HG03097 (cell line): ENCODE data around the gene MTA3.
A peak's percentile ranks its signal among the peaks of the same experiment; 100 is the strongest.

Experiments
- ATAC-seq: cut with Tn5 transposase; IDR thresholded peaks from one replicate; pipeline ENCODE4 v1.9.1; 2021; ENCODE audit not compliant: unreplicated experiment, low FRiP score

MTA3 gene

DNA sequence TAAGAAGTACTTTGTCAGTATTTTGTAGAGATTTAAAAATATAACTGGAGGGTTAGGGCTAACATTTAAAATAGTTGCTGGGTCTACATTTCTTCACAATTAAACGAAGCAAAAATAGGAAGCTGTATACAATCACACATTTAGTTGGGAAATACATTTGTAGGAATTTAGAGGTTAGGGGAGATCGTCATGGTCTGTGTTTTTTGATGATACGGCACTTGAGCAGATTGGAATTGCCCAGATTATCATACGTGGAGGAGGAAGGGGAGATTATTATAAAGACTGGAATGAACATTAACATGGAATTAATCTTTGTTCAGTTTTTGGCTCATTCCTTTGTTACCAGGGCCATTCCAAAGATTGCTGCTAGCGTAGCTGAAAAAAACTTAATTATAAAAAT is 84.6 kb downstream of the MTA3 start:
- ATAC-seq, result no peak

DNA sequence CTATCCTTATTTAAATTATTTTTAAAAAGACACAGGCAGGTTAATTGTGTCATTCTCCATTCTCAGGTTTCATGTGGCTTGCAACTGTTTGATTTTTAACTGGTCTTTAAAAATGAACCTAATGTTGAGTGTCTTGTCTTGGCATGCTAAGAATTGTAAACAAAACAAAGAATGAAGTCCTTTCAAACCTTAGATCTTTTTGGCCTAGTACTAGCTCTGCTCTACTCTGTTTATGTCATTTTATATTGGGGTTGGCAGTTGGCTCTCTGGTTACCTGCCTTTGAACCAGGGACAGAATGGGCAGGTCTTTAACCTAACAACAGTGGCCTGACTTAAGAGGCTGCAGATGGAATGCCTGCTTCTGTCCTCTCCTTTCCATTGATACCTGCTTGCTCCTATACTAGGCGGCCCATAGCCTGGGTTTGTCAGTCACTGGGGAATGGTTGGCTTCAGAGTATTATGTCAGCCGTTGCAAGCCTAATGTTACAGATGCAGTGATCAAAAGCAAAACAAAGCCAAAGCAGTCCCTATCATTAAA is 85.5 kb downstream of the MTA3 start:
- ATAC-seq, result no peak

DNA sequence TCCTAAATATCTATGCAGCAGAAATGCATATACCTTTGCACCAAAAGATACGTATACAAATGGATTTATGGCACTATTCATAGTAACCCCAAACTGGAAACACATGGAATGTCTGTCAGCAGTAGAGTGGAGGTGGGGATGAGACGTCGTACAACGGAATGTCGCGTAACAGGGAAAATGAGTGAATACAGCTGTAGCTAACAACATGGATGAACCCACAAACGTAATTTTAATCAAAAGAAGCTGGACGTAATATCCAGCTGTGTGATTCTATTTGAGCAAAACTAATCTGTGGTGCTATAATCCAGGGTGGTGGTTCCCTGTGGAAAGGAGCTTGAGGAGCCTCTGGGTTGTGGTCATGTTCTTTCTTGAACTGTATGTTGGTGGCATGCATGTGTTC is 89.9 kb downstream of the MTA3 start:
- no peak for ATAC-seq

DNA sequence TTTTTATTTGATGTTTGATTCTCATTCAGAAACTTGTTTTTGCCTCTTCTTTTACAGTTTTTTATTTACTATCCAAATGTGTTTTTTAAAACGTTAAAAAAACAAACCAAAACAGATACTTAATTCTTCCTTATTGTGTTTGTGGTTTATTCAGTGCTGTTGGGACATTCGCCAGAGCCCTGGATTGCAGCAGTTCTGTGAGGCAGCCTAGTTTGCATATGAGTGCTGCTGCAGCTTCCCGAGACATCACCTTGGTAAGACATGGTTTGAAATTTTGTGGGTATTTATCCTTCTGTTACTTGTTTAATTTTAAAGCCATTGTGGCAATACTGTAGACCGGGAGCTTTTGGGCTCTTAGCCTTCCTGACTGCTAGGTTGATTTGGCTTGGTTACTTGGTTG is 91.2 kb downstream of the MTA3 start:
- ATAC-seq, result no peak

DNA sequence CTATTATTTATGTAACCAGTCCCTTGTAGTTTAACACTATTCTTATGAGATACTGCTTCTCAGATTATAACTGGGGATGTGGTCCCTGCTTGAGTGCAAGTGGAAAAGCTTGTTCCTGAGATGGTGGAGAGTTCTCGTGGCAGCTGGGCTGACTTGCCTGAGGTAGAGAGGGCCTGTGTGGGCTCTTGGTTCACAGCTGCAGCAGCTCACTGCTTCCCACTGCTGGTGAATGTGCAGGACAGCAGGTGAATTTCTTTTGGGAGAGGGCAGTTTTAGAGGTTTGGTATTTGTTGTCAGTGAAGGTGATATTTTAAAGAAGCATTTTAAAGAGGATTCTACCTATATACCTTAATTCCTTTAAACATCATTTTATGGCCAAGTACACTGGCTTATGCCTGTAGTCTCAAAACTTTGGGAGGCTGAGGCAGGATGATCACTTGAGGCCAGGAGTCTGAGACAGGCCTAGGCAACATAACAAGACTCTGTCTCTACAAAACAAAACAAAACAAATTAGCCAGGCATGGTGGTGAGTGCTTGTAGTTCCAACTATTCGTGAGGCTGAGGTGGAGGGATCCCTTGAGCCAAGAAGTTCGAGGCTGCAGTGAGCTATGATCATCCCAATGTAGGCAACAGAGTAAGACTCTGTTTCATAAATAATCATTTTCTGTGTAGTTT is 94.8 kb downstream of the MTA3 start:
- ATAC-seq, result peak; percentile 84

DNA sequence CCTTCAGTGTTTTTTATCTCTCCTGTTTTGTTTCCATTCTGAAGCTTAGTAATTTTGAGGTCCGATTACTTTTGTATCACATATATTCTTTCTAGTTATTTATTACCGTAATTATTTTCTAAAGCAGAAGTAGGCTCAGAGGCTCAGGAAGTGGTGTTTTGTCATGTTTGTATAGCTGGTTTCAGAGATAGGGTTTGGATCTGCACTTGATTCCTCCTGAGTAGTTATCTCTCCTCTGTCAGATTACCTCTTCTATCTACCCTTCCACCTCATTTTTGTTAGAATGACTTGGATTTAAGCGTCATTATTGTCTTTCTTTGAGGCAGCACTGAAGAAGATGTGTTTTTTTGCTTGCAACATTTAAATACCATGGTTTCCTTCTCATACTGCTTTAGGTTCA is 95.4 kb downstream of the MTA3 start:
- peak; percentile 56 for ATAC-seq

DNA sequence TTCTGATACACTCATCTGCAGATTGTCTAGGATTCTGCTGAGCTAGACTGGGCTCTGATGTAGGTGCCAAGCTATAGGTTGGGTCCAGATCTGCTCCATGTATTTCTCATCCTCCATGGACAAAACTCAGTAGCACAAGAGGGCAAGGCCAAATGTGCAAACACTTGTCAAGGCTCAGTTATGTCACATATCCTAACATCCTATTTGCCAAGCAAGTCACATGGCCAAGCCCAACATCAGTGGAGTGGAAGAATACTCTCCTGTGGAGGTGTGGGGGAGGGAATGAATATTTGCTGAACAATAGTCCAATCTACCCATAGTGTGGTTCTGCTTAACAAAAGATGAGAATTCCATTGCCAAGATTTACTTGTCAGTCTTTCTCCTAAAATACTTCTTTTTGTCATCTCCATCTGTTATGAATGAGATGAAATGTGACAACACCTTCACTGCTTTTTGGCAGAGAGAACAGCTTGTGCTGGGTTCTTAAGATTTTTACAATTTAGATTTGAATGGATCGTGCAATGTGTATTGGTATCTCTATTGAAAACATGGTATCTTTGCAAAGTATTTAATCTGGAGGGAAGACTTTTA is 105.7 kb downstream of the MTA3 start:
- no peak for ATAC-seq

DNA sequence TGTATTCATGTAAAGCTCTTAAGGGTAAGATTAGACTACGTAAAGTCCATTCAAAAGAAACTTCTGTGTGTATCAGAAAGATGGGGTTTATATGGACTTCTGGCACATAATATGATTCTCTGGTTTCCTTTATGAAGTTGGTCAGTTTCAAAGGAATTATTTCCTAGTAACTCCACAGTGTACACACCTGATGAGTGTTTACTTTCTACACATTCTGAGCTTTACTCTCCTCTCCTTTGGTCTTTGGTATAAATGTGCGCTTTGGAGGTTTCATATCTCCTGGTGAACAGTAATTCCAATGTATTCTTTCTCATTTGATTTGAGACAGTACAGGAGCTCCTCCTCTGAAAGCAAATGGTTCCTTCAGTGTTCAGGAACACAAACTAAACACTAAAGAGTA is 107.4 kb downstream of the MTA3 start:
- no peak for ATAC-seq

DNA sequence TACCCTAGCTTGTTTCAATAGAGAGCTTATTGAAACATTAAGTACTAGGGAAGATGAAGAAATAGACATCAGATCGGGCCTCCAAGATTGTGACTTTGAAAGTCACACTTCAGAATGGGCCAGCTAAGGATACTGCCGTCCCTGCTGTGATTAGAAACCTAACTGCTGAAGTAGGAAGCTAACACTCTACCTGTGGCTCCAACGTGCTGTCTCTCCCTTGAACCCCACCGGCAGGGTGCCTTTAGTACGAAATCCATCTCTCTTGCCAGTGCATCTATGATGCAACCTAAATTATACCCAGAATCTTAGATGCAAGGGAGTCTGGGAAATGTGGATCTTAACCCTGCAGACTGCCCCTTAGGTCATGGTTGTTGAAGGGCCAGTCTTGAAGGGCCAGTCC is 116.9 kb downstream of the MTA3 start:
- no peak for ATAC-seq

DNA sequence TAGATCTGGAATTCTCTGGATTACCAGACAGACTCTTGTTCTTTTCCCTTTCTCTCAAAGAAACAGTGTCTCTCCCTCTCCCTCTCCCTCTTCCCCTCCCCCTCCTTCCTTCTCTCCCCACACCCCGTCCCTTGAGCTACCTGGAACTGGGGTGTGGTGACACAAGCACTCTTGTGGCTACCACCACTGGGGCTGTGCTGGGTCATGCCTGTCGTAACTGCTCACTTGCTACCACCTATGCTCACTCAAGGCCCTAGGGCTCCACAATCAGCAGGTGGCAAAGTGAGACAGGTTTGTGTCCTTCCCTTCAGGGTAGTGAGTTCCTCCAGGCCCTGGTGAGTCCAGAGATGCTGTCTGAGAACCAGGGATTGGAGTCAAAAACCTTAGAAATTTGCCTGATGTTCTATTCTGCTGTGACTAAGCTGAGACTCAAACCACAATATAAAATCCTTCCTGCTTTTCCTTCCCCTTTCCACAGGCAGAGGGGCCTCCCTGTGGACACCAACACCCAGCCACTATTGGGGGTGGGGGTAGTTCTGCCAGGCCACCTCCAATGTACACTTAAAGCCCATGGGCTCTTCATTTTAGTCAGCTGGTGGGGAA is 124.7 kb downstream of the MTA3 start:
- no peak for ATAC-seq

DNA sequence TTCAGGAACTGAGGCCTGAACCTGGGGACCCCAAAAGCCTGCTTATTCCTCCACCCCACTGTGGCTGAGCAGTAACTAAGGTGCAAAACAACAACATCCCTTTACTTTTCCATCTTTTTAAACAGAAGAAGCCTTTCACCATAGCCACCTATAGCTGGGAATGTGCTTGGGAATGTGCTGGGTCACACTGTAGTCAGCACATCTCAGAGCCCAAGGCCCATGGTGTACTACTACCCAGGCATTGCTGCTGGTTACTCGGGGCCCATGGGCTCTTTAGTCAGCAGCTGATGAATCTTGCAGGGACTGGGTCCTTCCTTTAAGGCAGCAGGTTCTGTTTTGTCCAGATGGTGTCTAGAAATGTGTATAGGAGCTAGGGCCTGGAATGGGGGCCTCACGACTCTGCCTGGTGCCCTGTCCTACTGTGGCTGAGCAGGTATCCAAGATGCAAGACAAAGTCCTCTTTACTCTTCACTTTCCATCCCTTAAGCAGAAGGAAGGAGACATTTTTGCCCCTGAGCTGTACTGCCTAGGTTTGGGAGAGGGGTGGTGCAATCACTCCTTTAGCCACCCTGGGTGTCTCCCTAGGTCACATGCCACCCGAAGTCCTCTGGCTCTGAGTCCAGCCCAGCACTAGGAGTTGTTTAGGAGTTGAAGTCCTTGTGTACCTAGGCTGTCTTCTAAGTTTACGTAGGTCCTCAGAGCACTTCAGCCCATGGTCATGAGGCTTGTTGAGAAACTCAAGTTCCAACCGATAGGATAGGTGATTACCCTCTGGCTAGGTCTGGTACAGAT is 125.5 kb downstream of the MTA3 start:
- ATAC-seq, result no peak

DNA sequence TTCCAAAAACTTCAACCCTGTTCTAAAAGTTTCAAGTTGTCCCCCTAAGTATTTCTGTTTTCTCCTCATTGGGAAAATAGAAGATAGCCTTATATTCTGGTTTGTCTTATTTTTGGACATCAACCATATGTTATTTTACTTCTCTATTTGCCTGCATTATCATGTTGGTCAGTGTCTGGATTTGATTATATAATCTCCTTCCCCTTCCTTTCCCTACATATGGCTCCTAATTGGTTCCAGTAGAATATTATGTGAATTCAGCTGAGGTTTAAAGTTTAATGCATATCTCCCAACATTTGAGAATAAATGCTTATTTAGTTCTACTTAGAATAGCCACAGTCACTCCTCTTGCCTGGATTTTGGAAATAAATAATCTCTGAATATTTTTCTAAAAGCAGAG is 128.6 kb downstream of the MTA3 start:
- no peak for ATAC-seq

DNA sequence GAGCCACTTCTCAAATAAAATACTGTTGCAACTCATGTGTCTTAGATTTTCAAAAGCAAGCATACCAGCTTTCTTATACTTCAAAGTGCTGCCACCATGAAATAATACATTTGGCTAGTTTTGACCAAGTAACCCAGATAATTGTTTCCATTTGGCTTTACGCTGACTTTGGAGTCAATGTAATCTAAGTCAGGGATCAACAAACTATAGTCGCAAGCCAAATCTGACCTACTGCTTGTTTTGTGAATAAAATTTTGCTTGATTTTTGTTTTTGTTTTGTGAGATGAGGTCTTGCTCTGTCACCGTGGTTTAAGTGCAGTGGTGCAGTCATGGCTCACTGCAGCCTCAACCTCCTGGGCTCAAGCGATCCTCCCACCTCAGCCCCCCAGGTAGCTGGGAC is 130.5 kb downstream of the MTA3 start:
- no peak for ATAC-seq

DNA sequence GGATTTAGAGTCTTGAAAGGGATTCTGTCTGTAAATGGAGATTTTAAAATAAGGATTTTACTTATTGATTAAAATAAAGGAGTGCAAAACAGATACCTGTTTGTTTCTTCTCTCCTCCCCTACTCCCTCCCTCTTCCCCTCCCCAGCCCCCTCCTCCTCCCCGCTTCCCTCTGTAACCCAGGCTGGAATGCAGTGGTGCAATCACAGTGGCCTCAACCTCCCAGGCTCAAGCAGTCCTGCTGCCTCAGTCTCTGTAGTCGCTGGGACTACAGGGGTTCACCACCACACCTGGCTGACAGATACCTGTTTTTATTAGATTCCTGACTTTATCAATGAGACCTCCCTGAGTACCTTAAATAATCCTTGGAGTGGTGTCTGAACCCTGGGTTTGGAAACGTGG is 138.4 kb downstream of the MTA3 start:
- no peak for ATAC-seq

DNA sequence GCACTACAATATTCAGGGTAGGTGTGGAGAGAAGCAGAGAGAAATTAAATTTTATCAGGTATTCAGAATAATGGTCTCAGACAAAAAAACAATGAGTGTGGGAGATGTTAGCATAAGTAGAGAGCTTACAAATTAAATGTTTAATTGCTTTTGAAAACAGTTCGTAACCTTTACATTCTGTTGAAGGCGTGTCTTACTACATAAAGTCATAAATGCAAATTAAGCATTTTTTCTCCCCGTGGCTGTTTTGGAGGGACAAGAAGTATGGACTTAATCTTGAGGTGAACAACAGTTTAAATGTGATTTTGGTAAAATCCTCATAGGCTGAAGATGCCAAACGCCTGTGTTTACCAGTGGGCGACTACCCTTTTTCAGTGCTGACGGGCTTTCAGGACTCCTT is 139.7 kb downstream of the MTA3 start:
- ATAC-seq, result no peak

DNA sequence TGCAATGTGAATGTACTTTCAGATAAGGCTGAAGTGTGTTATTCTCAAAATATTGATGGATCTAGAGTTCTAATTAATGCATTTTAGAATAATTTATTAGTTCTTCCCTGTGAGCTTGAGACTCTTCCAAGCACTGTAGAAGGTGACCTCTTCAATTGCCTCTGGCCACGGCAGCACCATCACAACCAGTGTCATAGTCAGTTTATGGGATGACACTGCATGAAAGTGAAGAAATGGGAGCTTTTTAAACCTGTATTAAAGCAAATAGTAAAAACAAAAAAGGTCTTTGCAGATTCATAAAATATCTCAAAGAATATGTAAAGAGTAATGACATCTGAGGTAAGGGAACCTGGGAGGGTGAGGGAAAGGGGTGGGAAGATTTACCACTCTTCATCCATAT is 143.5 kb downstream of the MTA3 start:
- ATAC-seq, result no peak

DNA sequence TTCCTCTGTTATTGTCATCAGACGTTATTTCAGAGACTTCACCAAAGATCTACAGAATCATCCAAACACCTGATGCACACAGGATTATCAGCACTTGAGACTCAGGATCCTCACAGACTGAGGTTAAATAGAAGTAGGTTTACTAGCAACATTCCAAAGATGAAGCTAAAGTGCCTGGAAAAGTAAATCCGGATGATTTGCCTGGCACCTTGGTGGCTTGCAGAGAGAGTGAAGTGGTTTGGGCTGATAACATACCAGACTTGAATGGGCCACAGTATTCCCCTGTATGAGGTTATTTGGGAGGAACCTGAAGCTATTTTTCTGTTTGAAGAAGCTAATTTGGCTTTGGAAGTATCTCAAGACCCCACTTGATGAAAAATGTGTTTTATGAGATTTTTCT is 144.5 kb downstream of the MTA3 start:
- ATAC-seq, result no peak

DNA sequence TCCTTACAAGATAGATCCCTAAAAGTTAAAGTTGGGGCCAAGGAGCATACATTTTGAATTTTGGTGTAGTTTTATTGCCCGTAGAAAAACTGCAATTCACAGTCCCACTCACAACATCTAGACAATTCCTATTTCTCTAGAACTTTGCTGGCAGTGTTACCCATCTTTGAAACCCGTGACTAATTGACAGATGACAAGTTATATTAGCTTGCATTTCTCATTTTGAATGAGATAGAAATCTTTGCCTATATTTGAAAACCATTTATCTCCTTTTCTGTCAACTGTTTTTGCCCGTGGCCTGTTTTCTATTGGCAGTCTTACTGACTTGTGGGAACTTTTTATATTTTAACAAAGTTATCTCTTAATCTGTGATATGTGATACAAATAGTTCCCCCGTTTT is 145.5 kb downstream of the MTA3 start:
- no peak for ATAC-seq

DNA sequence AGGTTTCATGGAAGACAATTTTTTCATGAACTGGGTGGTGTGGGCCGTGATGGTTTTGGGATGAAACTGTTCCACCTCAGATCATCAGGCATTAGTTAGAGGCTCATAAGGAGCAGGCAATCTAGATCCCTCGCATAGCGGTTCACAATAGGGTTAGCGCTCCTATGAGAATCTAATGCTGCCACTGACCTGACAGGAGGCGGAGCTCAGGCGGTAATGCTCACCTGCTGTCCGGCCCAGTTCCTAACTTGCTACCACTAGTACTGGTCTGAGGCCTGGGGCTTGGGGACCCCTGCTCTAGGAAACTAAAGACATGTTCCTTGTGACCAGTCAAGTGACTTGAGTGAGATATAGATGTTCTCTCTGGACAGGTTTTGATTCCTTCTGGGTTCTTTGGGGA is 146.3 kb downstream of the MTA3 start:
- no peak for ATAC-seq

DNA sequence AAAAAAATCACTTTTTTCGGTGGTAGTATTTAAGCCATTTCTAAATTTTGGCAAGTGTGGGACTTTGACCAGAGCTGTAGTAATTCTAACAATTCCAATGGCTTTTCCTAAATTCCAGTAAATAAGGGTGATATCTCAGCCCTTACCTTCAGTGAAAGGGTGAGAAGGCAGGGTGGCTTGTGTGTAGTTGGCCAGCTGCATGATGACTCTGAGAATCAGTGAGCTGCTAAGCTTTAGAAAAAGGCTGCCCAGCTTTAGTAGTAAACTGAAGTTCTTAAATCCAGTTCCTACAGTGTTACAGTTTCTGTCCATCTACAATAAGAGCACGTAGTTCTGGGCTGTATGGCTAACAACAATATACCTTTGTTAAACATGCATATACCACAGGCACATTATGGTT is 153.5 kb downstream of the MTA3 start:
- ATAC-seq, result peak; percentile 9
